MM.1S (cell line): ENCODE measurements around the gene OSBPL2.

Experiments used
- CTCF ChIP-seq: fragments of 300-600 bp; sonication (generic); IDR thresholded peaks from 2 replicates; pipeline ENCODE4 v1.5.1; 2016; ENCODE audit warnings: antibody characterized with exemption, low read length, mixed read lengths
- EZH2 ChIP-seq: fragments of 300-600 bp; sonication (generic); optimal IDR thresholded peaks from 2 replicates; pipeline ENCODE3; 2017; ENCODE audit warnings: low read depth, mild to moderate bottlenecking, antibody characterized with exemption, low read length, mixed read lengths
- EZH2phosphoT487 ChIP-seq: fragments of 300-600 bp; sonication (generic); IDR thresholded peaks from 2 replicates; pipeline ENCODE4 v1.6.1; 2018; ENCODE audit warnings: antibody characterized with exemption, low read length

- TF ChIP-seq CTCF (no peak), EZH2phosphoT487 (no peak), EZH2 (no peak)
These were observed 78.2 kb downstream of the OSBPL2 start for GRCh38 chr20:62316331-62317166.
